Panc1 (cell line): ENCODE measurements around the gene DPYSL3.

Experiments
- POLR2AphosphoS5 ChIP-seq: IDR thresholded peaks from 2 replicates; pipeline ENCODE4 v1.6.1; 2012; ENCODE audit warnings: mild to moderate bottlenecking, low read depth, low read length, moderate library complexity
- SIN3A ChIP-seq: IDR thresholded peaks from 2 replicates; pipeline ENCODE4 v1.6.1; 2012; ENCODE audit warnings: low read depth, mild to moderate bottlenecking, low read length, moderate library complexity, borderline replicate concordance; ENCODE audit not compliant: insufficient read depth
- TCF7L2 ChIP-seq: IDR thresholded peaks from 2 replicates; pipeline ENCODE4 v1.6.1; 2011; ENCODE audit warnings: mild to moderate bottlenecking, low read depth, low read length, inconsistent platforms
- TF ChIP-seq, protein P1 (sequence below): fragments of 450-650 bp; IDR thresholded peaks from 2 replicates; pipeline ENCODE4 v1.5.1; 2017; ENCODE audit warnings: mild to moderate bottlenecking
- TF ChIP-seq, protein P2 (sequence below), 2 experiments: IDR thresholded peaks; 2 replicates each; pipeline ENCODE4 v1.6.1; 2011 to 2012; ENCODE audit warnings: low read depth in 2 of 2, control low read depth in 1 of 2, low read length in 1 of 2, mild to moderate bottlenecking in 1 of 2, moderate library complexity in 1 of 2; ENCODE audit not compliant: insufficient read depth in 1 of 2

DNA sequence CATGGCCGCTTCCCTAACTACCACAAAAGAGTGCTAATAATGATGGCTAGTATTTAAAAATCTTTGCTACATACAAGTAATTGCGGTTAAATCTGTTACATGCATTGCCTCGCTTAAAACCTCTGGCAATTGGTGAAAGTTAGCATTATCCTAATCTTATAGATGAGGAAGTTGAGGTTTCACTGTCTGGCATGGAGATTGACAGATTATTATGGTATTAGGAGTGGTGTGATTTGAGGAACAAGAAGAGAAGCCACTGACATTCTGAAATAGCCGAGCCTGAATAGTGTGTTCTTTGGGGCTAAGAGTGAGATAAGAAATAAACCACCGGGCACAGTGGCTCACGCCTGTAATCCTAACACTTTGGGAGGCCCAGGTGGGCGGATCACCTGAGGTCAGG, 45.3 kb upstream of the DPYSL3 start:
- TF ChIP-seq, protein P1, sequence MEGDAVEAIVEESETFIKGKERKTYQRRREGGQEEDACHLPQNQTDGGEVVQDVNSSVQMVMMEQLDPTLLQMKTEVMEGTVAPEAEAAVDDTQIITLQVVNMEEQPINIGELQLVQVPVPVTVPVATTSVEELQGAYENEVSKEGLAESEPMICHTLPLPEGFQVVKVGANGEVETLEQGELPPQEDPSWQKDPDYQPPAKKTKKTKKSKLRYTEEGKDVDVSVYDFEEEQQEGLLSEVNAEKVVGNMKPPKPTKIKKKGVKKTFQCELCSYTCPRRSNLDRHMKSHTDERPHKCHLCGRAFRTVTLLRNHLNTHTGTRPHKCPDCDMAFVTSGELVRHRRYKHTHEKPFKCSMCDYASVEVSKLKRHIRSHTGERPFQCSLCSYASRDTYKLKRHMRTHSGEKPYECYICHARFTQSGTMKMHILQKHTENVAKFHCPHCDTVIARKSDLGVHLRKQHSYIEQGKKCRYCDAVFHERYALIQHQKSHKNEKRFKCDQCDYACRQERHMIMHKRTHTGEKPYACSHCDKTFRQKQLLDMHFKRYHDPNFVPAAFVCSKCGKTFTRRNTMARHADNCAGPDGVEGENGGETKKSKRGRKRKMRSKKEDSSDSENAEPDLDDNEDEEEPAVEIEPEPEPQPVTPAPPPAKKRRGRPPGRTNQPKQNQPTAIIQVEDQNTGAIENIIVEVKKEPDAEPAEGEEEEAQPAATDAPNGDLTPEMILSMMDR = no peak
- TF ChIP-seq POLR2AphosphoS5 (no peak), SIN3A (no peak), TCF7L2 (no peak)
- TF ChIP-seq, protein P2, sequence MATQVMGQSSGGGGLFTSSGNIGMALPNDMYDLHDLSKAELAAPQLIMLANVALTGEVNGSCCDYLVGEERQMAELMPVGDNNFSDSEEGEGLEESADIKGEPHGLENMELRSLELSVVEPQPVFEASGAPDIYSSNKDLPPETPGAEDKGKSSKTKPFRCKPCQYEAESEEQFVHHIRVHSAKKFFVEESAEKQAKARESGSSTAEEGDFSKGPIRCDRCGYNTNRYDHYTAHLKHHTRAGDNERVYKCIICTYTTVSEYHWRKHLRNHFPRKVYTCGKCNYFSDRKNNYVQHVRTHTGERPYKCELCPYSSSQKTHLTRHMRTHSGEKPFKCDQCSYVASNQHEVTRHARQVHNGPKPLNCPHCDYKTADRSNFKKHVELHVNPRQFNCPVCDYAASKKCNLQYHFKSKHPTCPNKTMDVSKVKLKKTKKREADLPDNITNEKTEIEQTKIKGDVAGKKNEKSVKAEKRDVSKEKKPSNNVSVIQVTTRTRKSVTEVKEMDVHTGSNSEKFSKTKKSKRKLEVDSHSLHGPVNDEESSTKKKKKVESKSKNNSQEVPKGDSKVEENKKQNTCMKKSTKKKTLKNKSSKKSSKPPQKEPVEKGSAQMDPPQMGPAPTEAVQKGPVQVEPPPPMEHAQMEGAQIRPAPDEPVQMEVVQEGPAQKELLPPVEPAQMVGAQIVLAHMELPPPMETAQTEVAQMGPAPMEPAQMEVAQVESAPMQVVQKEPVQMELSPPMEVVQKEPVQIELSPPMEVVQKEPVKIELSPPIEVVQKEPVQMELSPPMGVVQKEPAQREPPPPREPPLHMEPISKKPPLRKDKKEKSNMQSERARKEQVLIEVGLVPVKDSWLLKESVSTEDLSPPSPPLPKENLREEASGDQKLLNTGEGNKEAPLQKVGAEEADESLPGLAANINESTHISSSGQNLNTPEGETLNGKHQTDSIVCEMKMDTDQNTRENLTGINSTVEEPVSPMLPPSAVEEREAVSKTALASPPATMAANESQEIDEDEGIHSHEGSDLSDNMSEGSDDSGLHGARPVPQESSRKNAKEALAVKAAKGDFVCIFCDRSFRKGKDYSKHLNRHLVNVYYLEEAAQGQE (IDR thresholded peaks at IDR 0.05; ENCODE audit: insufficient read depth in 1 of 2, low read depth in 2 of 2, low read length in 1 of 2) = no peak
